SH-SY5Y (cell line): ENCODE measurements around the gene NUDT1.

Experiments
- GATA2 ChIP-seq: IDR thresholded peaks from 2 replicates; pipeline ENCODE4 v1.6.1; 2011; ENCODE audit warnings: mild to moderate bottlenecking, low read depth, low read length
- GATA3 ChIP-seq: IDR thresholded peaks from 2 replicates; pipeline ENCODE4 v1.6.1; 2011; ENCODE audit warnings: low read depth, mild to moderate bottlenecking, low read length, moderate library complexity

DNA sequence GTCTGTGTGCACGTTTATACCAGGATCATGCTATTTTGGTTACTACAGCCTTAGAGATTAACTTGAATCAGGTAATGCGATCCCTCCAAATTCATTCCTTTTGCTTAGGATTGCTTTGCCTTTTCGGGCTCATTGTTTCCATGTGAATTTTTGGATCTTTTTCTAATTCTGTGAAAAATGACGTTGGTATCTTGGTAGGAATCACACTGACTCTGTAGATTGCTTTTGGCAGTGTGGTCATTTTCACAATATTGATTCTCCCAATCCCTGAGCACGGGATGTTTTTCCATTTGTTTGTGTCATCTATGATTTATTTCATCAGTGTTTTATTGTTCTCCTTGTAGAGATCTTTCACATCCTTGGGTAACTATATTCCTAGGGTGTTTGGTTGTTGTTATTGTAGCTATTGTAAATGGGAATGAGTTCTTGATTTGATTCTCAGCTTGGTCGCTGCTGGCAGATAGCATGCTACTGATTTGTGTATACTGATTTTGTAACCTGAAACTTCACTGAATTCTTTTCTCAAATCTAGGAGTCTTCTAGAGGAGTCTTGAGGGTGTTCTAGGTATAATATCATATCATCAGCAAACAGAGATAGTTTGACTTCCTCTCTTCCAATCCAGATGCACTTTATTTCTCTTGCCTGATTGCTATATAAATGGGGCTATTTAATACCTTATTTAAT lies 54.1 kb downstream of the NUDT1 start:
- no peak for TF ChIP-seq GATA2
- TF ChIP-seq GATA3: no peak
